Hepatocyte (in vitro differentiated cells): ENCODE results near the gene NFIX. TPM values are rescaled to one million over a fixed set of nuclear protein-coding genes. Genes with fewer than 3 reads are reported as not detected.

ENCODE experiments used
- DNase-seq: peaks from one replicate; pipeline ENCODE4 v3.0.0-alpha.2; 2016; ENCODE audit warnings: low spot score
- H2AFZ ChIP-seq: fragments of 200-600 bp; sonication (generic); 2 replicates; pipeline ENCODE4 v1.6.0; 2016; ENCODE audit warnings: antibody characterized with exemption, mild to moderate bottlenecking
- H3K27ac ChIP-seq: fragments of 200-600 bp; sonication (generic); 2 replicates; pipeline ENCODE4 v1.5.1; 2016; ENCODE audit warnings: mild to moderate bottlenecking
- H3K27me3 ChIP-seq: fragments of 200-600 bp; sonication (generic); 2 replicates; pipeline ENCODE4 v1.6.1; 2016
- H3K36me3 ChIP-seq: fragments of 200-600 bp; sonication (generic); replicated peaks from 2 replicates; pipeline ENCODE4 v1.5.1; 2016; ENCODE audit warnings: low read depth; ENCODE audit not compliant: insufficient read depth
- H3K4me1 ChIP-seq: fragments of 200-600 bp; sonication (generic); 2 replicates; pipeline ENCODE4 v1.5.1; 2016; ENCODE audit warnings: mild to moderate bottlenecking, moderate library complexity; ENCODE audit not compliant: insufficient read depth
- H3K4me2 ChIP-seq: fragments of 200-600 bp; sonication (generic); 2 replicates; pipeline ENCODE4 v1.6.0; 2016
- H3K4me3 ChIP-seq: fragments of 200-600 bp; sonication (generic); 2 replicates; pipeline ENCODE4 v1.5.1; 2016; ENCODE audit warnings: mild to moderate bottlenecking
- H3K79me2 ChIP-seq: fragments of 200-600 bp; sonication (generic); 2 replicates; pipeline ENCODE4 v1.6.0; 2017; ENCODE audit warnings: mild to moderate bottlenecking
- H3K9me2 ChIP-seq: fragments of 200-600 bp; sonication (generic); replicated peaks from 2 replicates; pipeline ENCODE4 v1.6.0; 2017; ENCODE audit warnings: mild to moderate bottlenecking; ENCODE audit not compliant: insufficient read depth
- H3K9me3 ChIP-seq: fragments of 200-600 bp; sonication (generic); 2 replicates; pipeline ENCODE4 v1.5.1; 2016; ENCODE audit warnings: low read depth, mild to moderate bottlenecking
- H4K20me1 ChIP-seq: fragments of 200-600 bp; sonication (generic); 2 replicates; pipeline ENCODE4 v1.6.0; 2016; ENCODE audit warnings: mild to moderate bottlenecking; ENCODE audit not compliant: insufficient read depth, poor library complexity, severe bottlenecking
- CTCF ChIP-seq: fragments of 200-600 bp; sonication (generic); IDR thresholded peaks from 2 replicates; pipeline ENCODE4 v1.5.1; 2016; ENCODE audit warnings: antibody characterized with exemption, mild to moderate bottlenecking; ENCODE audit not compliant: poor library complexity
- EZH2 ChIP-seq: fragments of 200-600 bp; sonication (generic); IDR thresholded peaks from 2 replicates; pipeline ENCODE4 v1.6.1; 2016; ENCODE audit warnings: antibody characterized with exemption, mild to moderate bottlenecking, borderline replicate concordance
- EZH2phosphoT487 ChIP-seq: fragments of 200-600 bp; sonication (generic); IDR thresholded peaks from one replicate; pipeline ENCODE4 v1.6.1; 2018; ENCODE audit warnings: antibody characterized with exemption, mild to moderate bottlenecking, low read depth, moderate library complexity; ENCODE audit not compliant: unreplicated experiment, severe bottlenecking
- WGBS: methylation state at CpG from one replicate; pipeline ENCODE4 v1.1.6; 2016; ENCODE audit warnings: low lambda C conversion rate; ENCODE audit errors: missing lambda C conversion rate; 5-methylcytosine and 5-hydroxymethylcytosine counted together
- polyA plus RNA-seq: library from polyadenylated mRNA; unstranded; fragments of >200 nt; fragmentation: Nextera tagmentation; extraction: Ambion mirVana; gene quantifications from 2 replicates; pipeline ENCODE4 v1.2.1, GENCODE V29; 2016
- total RNA-seq: library from RNA; depleted of rRNA; stranded (reverse); fragments of >200 nt; gene quantifications from 2 replicates; pipeline ENCODE4 v1.2.3, GENCODE V29; 2014

NFIX gene
- total and polyA plus RNA-seq, 2 experiments from 2014 or later, result 10.2 to 12.8 TPM

GRCh38 chr19:13115936-13116281 is 120.6 kb downstream of the NFIX start:
- Histone ChIP-seq H3K4me2 (peak overlapping the region; percentile 94), H3K9me3 (no peaks in the 10 kb centered on the region), H3K36me3 (no peaks in the 10 kb centered on the region), H3K9me2 (no peaks in the 10 kb centered on the region), H3K4me1 (peaks cover 26% of the 10 kb centered on the region), H3K79me2 (peaks cover 41% of the 10 kb centered on the region), H4K20me1 (peaks cover 16% of the 10 kb centered on the region), H2AFZ (peak overlapping the region; percentile 71), H3K27me3 (no peaks in the 10 kb centered on the region), H3K27ac (peak overlapping the region; percentile 59), H3K4me3 (peak overlapping the region; percentile 62)
- WGBS, result 4% methylated on average over 18 of the region's 18 CpGs
- TF ChIP-seq EZH2 (no peak), CTCF (no peak)
- no peak for DNase-seq

GRCh38 chr19:13116282-13117175 is 121.3 kb downstream of the NFIX start, which contains the start of gene TRMT1:
TRMT1 (minus strand) TSS chr19:13116740; CDS start chr19:13116399, 341 bp downstream.
- no peaks in the 10 kb centered on the region for H3K9me3 ChIP-seq
- peak within 1 kb of the TSS; percentile 81 for H2AFZ ChIP-seq
- no peaks in the 10 kb centered on the region for H3K9me2 ChIP-seq
- H3K27me3 ChIP-seq, result no peaks in the 10 kb centered on the region
- H3K4me2 ChIP-seq, result peak within 1 kb of the TSS; percentile 94
- H3K27ac ChIP-seq, result peak within 1 kb of the TSS; percentile 59
- peak within 1 kb of the TSS; percentile 62 for H3K4me3 ChIP-seq
- no peaks in the 10 kb centered on the region for H3K36me3 ChIP-seq
- H4K20me1 ChIP-seq, result peaks cover 16% of the 10 kb centered on the region
- WGBS, result under 1% methylated on average over 51 of the region's 51 CpGs
- peaks cover 31% of the 10 kb centered on the region for H3K4me1 ChIP-seq
- H3K79me2 ChIP-seq, result peaks cover 48% of the 10 kb centered on the region
- DNase-seq, result peak; percentile 94
- TF ChIP-seq EZH2phosphoT487 (no peak), CTCF (no peak), EZH2 (no peak)

- no peak for DNase-seq
- Histone ChIP-seq H3K4me1 (peaks cover 37% of the 10 kb centered on the region), H3K79me2 (peaks cover 55% of the 10 kb centered on the region)
These were observed 122.0 kb downstream of the NFIX start for GRCh38 chr19:13117176-13117771.

More at GRCh38 chr19:13117176-13117771, 122.0 kb downstream of the NFIX start:
- 39% methylated on average over 20 of the region's 20 CpGs for WGBS
- Histone ChIP-seq H4K20me1 (peaks cover 21% of the 10 kb centered on the region), H3K36me3 (no peaks in the 10 kb centered on the region), H3K4me2 (peak overlapping the region; percentile 94), H3K9me3 (no peaks in the 10 kb centered on the region), H3K27ac (peak overlapping the region; percentile 59), H3K27me3 (no peaks in the 10 kb centered on the region), H2AFZ (peak overlapping the region; percentile 81), H3K4me3 (peak overlapping the region; percentile 62), H3K9me2 (no peaks in the 10 kb centered on the region)
- TF ChIP-seq EZH2phosphoT487 (no peak), CTCF (no peak), EZH2 (no peak)
